CD14-positive monocyte (primary cell): ENCODE measurements around the gene BPTF. TPM values are rescaled to one million over a fixed set of nuclear protein-coding genes. Genes with fewer than 3 reads are reported as not detected.
"Not testable (repeated sequence)": the region's sequence is repeated elsewhere in the genome, so short reads cannot be mapped to it uniquely, and the experiment has no call there.

Experiments
- DNase-seq, 3 donors: peaks; one replicate each; pipeline ENCODE4 v3.0.0-alpha.2; 2011 to 2022
- H2AFZ ChIP-seq: 2 replicates; pipeline ENCODE4 v1.6.0; 2012; ENCODE audit warnings: mild to moderate bottlenecking, low read depth, low read length, inconsistent platforms; ENCODE audit not compliant: insufficient read depth, poor library complexity, severe bottlenecking
- H3K27ac ChIP-seq, 2 donors: 1 replicate in 1 of 2; 2 replicates in 1 of 2; pipeline ENCODE4 v1.5.1; 2012 to 2013; ENCODE audit warnings: low read length in 2 of 2, control low read depth in 1 of 2, inconsistent platforms in 1 of 2, low read depth in 1 of 2, mild to moderate bottlenecking in 1 of 2
- H3K27me3 ChIP-seq, 2 donors: one replicate each; pipeline versions ENCODE4 v1.6.0 to v1.6.1; 2011 to 2013; ENCODE audit warnings: low read length in 2 of 2; ENCODE audit not compliant: control insufficient read depth in 2 of 2, insufficient read depth in 2 of 2
- H3K36me3 ChIP-seq, 2 donors: replicated peaks in 1 of 2; 1 replicate in 1 of 2; 2 replicates in 1 of 2; pipeline versions ENCODE4 v1.5.1 to v1.6.1; 2012 to 2013; ENCODE audit warnings: low read length in 2 of 2, control low read depth in 1 of 2, inconsistent platforms in 1 of 2, mild to moderate bottlenecking in 1 of 2; ENCODE audit not compliant: insufficient read depth in 2 of 2, control insufficient read depth in 1 of 2
- H3K4me1 ChIP-seq, 2 donors: 1 replicate in 1 of 2; 2 replicates in 1 of 2; pipeline versions ENCODE4 v1.5.1 to v1.6.1; 2012 to 2013; ENCODE audit warnings: low read length in 2 of 2, control low read depth in 1 of 2, inconsistent platforms in 1 of 2, mild to moderate bottlenecking in 1 of 2, moderate library complexity in 1 of 2; ENCODE audit not compliant: insufficient read depth in 2 of 2, control insufficient read depth in 1 of 2
- H3K4me2 ChIP-seq: replicated peaks from 2 replicates; pipeline ENCODE3; 2012; ENCODE audit warnings: low read length, moderate library complexity, mild to moderate bottlenecking; ENCODE audit not compliant: poor library complexity, severe bottlenecking; ENCODE audit errors: extremely low read depth
- H3K4me3 ChIP-seq, 3 experiments: fragments of 200-600 bp in 1 of 3; sonication (generic) in 1 of 3; replicated peaks in 1 of 3; 1 replicate in 2 of 3; 2 replicates in 1 of 3; pipeline ENCODE4 v1.5.1; 2011 to 2013; ENCODE audit warnings: low read length in 3 of 3, mild to moderate bottlenecking in 3 of 3, control low read depth in 2 of 3, low read depth in 2 of 3, inconsistent platforms in 1 of 3, moderate library complexity in 1 of 3
- H3K79me2 ChIP-seq: 2 replicates; pipeline ENCODE4 v1.6.0; 2012; ENCODE audit warnings: mild to moderate bottlenecking, control low read depth, inconsistent platforms, low read length, moderate library complexity; ENCODE audit not compliant: insufficient read depth
- H3K9ac ChIP-seq: 2 replicates; pipeline ENCODE4 v1.6.0; 2017; ENCODE audit warnings: low read length, mild to moderate bottlenecking; ENCODE audit not compliant: insufficient read depth, poor library complexity, severe bottlenecking
- H3K9me3 ChIP-seq, 2 donors: replicated peaks in 1 of 2; 1 replicate in 1 of 2; 2 replicates in 1 of 2; pipeline versions ENCODE4 v1.5.1 to v1.6.1; 2012 to 2013; ENCODE audit warnings: low read length in 2 of 2, control low read depth in 1 of 2; ENCODE audit not compliant: control insufficient read depth in 1 of 2, insufficient read depth in 1 of 2
- H4K20me1 ChIP-seq: 2 replicates; pipeline ENCODE4 v1.6.0; 2012; ENCODE audit warnings: mild to moderate bottlenecking, low read length, control low read depth, moderate library complexity; ENCODE audit not compliant: insufficient read depth
- H3K27ac Mint-ChIP-seq, 7 donors: one replicate each; pipeline ENCODE4 v1.8.0; 2020; ENCODE audit warnings: mild to moderate bottlenecking in 7 of 7, mixed read lengths in 7 of 7, moderate library complexity in 6 of 7, inconsistent platforms in 2 of 7
- H3K27me3 Mint-ChIP-seq, 3 donors: one replicate each; pipeline ENCODE4 v1.8.0; 2021 to 2022; ENCODE audit warnings: low read depth in 3 of 3, mild to moderate bottlenecking in 3 of 3, mixed read lengths in 3 of 3, moderate library complexity in 3 of 3, inconsistent platforms in 1 of 3
- H3K36me3 Mint-ChIP-seq, 2 donors: one replicate each; pipeline ENCODE4 v1.8.0; 2020; ENCODE audit warnings: mixed read lengths in 2 of 2, inconsistent platforms in 1 of 2, mild to moderate bottlenecking in 1 of 2
- H3K4me1 Mint-ChIP-seq: one replicate; pipeline ENCODE4 v1.8.0; 2020; ENCODE audit warnings: mild to moderate bottlenecking, mixed read lengths
- H3K4me3 Mint-ChIP-seq, 2 donors: one replicate each; pipeline ENCODE4 v1.8.0; 2020; ENCODE audit warnings: mild to moderate bottlenecking in 2 of 2, mixed read lengths in 2 of 2, moderate library complexity in 1 of 2
- H3K9me3 Mint-ChIP-seq, 7 donors: one replicate each; pipeline ENCODE4 v1.8.0; 2020 to 2022; ENCODE audit warnings: mixed read lengths in 7 of 7, mild to moderate bottlenecking in 6 of 7, moderate library complexity in 6 of 7, inconsistent platforms in 2 of 7
- CTCF ChIP-seq: fragments of 200-600 bp; IDR thresholded peaks from one replicate; pipeline ENCODE4 v1.8.0; 2022; ENCODE audit warnings: antibody characterized with exemption, mild to moderate bottlenecking
- WGBS: methylation state at CpG from one replicate; pipeline ENCODE4 v1.1.5; 2013; ENCODE audit warnings: missing lambda C conversion rate; ENCODE audit not compliant: insufficient coverage; 5-methylcytosine and 5-hydroxymethylcytosine counted together
- intact Hi-C, 2 donors: fragments of 100-400 bp; cut with micrococcal nuclease; formaldehyde crosslinking; loops; one replicate each; pipeline versions ENCODE4 v1.15.0 to v1.15.1; 2023
- polyA plus RNA-seq, 3 donors: library from polyadenylated mRNA; depleted of rRNA in 1 of 3; unstranded in 2 of 3; stranded (reverse) in 1 of 3; fragments of 300-500 nt in 2 of 3; fragments of >200 nt in 1 of 3; fragmentation: Illumina TruSeq in 2 of 3; gene quantifications; 1 replicate in 2 of 3; 2 replicates in 1 of 3; pipeline ENCODE4 v1.2.3, GENCODE V29; 2012 to 2021

BPTF gene
- polyA plus RNA-seq, 3 donors: 1.9 to 51.1 (median 4.5) TPM

GRCh38 chr17:67920212-67920611 is 94.9 kb downstream of the BPTF start:
- Mint-ChIP-seq H3K4me1 (no peaks in the 10 kb centered on the region), H3K9me3 (no peaks in the 10 kb centered on the region), H3K4me3 (no peak overlapping the region), H3K27ac (no peak overlapping the region), H3K27me3 (no peaks in the 10 kb centered on the region), H3K36me3 (peaks cover 48 to 81% of the 10 kb centered on the region in 2 donors)
- H3K79me2 ChIP-seq: peaks cover 4% of the 10 kb centered on the region
- no peak overlapping the region for H3K9ac ChIP-seq
- 100% methylated on average over 2 of the region's 4 CpGs for WGBS
- H3K27ac ChIP-seq: no peak overlapping the region
- H3K36me3 ChIP-seq: peaks cover 67 to 79% of the 10 kb centered on the region in 2 donors
- no peaks in the 10 kb centered on the region for H3K9me3 ChIP-seq
- no peak for DNase-seq
- no peak overlapping the region for H3K4me3 ChIP-seq
- no peak for TF ChIP-seq CTCF
- no peaks in the 10 kb centered on the region for H3K27me3 ChIP-seq
- intact Hi-C loops: no loop called here
- H4K20me1 ChIP-seq: peaks cover 5% of the 10 kb centered on the region
- no peaks in the 10 kb centered on the region for H3K4me1 ChIP-seq
- H2AFZ ChIP-seq: no peak overlapping the region
- H3K4me2 ChIP-seq: no peak overlapping the region

GRCh38 chr17:67922503-67922902 is 97.2 kb downstream of the BPTF start:
- 100% methylated on average over 1 of the region's 5 CpGs for WGBS
- Histone ChIP-seq H3K36me3 (peaks cover 70 to 90% of the 10 kb centered on the region in 2 donors), H3K79me2 (no peaks in the 10 kb centered on the region), H3K4me3 (no peak overlapping the region), H3K9me3 (no peaks in the 10 kb centered on the region), H3K27me3 (no peaks in the 10 kb centered on the region), H4K20me1 (no peaks in the 10 kb centered on the region), H3K9ac (no peak overlapping the region), H3K4me2 (no peak overlapping the region), H2AFZ (no peak overlapping the region), H3K4me1 (no peaks in the 10 kb centered on the region), H3K27ac (no peak overlapping the region)
- Mint-ChIP-seq H3K36me3 (peaks cover 48 to 82% of the 10 kb centered on the region in 2 donors), H3K27me3 (no peaks in the 10 kb centered on the region), H3K9me3 (no peaks in the 10 kb centered on the region), H3K4me1 (no peaks in the 10 kb centered on the region), H3K4me3 (no peak overlapping the region), H3K27ac (peak overlapping the region in 1 of 7 donors; percentile 49)
- intact Hi-C loops: no loop called here
- DNase-seq: no peak
- no peak for TF ChIP-seq CTCF

- H3K4me1 ChIP-seq, H3K27ac ChIP-seq, H3K4me3 Mint-ChIP-seq, H3K9me3 Mint-ChIP-seq, H3K27me3 Mint-ChIP-seq, H4K20me1 ChIP-seq, H3K4me3 ChIP-seq, H3K9me3 ChIP-seq, H3K79me2 ChIP-seq, H3K4me2 ChIP-seq, H2AFZ ChIP-seq, intact Hi-C loops, H3K27me3 ChIP-seq, H3K4me1 Mint-ChIP-seq, H3K9ac ChIP-seq, DNase-seq: not testable (repeated sequence)
- Mint-ChIP-seq H3K27ac (peak overlapping the region in 1 of 7 donors; percentile 68), H3K36me3 (peaks cover 57 to 86% of the 10 kb centered on the region in 2 donors)
- WGBS: no CpG with 5 or more reads among the region's 4 CpGs
- peaks cover 86 to 100% of the 10 kb centered on the region in 2 donors for H3K36me3 ChIP-seq
Observed at GRCh38 chr17:67928842-67929241, 103.5 kb downstream of the BPTF start.
